Stimulated activated CD4-positive, alpha-beta T cell treated with anti-CD3 and anti-CD28 coated beads, Interleukin-4, amount 100 ng/mL, for 4 hours (primary cell): Measurements from ENCODE around the gene DFFA.
"Not testable (repeated sequence)": the region's sequence is repeated elsewhere in the genome, so short reads cannot be mapped to it uniquely, and the experiment has no call there.

Experiments used
- DNase-seq, 2 experiments: peaks; one replicate each; pipeline ENCODE4 v3.0.0-alpha.2; 2020

Gene DFFA

GRCh38 chr1:10472220-10473144 is at the start of gene DFFA:
DFFA (minus strand) TSS chr1:10472529; CDS start chr1:10472458, 71 bp downstream.
- peak; percentile 84 to 91 for DNase-seq

- DNase-seq, result no peak
These were observed 49.3 kb upstream of the DFFA start for GRCh38 chr1:10521537-10522157.

- no peak for DNase-seq
These were observed 48.6 kb upstream of the DFFA start for GRCh38 chr1:10520952-10521351.

GRCh38 chr1:10520497-10520896 is 48.2 kb upstream of the DFFA start:
- DNase-seq, result no peak

DNA sequence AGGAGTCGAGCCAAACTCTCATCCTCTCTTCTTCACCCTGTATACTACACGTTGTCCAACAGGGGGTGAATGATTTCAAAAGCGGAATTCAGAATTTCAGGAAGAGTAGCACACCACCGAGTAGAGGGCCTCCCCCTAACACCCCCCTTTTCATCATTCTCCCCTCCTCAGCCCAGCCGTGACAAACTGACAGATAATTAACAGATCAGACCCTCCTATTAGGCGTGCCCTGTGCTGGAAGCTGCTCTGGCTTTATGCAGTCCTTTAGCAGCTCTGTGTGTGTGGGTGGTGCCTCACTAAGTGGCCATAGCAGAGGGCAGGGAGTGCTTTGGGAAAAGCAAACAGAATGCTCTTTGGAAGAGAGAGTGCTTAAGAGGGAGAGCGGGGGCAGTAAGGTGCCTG is 46.7 kb upstream of the DFFA start:
- no peak for DNase-seq

DNA sequence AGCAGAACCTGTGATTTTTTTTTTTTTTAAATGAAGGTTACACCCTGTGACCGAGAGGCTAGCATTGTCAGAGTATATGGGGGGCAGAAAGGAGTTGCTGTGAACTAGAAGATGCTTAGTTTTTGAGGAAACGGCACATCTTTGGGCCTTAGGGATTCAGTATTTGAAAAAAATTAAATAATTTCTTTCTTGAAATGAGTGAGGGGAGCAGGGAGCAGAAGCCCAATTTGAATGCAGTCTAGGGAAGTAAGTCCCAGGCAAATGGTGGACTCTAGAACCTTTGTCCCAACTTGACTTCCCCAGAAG is 45.3 kb upstream of the DFFA start:
- DNase-seq, result no peak

DNA sequence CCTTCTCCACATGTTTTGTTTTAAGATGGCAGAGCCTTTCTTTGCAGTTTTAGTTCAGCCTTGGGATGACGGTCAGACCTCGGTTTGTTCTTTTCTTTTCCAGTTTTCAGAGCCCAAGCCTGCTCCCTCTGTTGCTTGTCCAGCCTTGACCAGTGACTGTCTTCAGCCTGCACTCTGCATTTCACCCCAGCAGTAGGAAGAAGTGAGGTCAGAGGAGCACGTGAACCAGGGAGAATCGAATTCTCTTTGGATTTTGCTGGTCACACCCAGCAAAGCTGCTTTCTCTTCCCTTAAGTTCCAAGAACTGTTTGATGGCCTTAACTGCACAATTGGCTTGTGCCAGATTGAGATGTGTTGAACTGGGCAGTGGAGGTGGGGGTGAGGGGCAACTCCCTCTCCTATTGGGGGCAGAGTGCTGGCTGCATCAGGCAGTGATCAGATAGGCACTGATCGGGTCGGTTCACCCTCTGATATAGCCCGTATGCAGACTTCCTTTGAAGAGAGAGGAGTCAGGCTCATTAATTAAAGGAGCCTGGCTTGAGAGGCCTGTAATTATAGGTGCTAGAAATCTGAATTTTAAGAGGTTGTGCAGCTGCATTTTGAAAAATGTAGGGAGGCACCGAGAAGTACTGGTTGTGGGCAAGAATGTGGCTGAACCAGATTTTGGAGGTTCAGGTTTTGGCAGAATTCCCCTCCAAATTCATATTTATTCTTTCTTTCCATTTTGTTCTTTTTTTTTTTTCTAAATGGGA is 44.8 kb upstream of the DFFA start:
- DNase-seq, result no peak

GRCh38 chr1:10515976-10516750 is 43.8 kb upstream of the DFFA start:
- no peak for DNase-seq

DNA sequence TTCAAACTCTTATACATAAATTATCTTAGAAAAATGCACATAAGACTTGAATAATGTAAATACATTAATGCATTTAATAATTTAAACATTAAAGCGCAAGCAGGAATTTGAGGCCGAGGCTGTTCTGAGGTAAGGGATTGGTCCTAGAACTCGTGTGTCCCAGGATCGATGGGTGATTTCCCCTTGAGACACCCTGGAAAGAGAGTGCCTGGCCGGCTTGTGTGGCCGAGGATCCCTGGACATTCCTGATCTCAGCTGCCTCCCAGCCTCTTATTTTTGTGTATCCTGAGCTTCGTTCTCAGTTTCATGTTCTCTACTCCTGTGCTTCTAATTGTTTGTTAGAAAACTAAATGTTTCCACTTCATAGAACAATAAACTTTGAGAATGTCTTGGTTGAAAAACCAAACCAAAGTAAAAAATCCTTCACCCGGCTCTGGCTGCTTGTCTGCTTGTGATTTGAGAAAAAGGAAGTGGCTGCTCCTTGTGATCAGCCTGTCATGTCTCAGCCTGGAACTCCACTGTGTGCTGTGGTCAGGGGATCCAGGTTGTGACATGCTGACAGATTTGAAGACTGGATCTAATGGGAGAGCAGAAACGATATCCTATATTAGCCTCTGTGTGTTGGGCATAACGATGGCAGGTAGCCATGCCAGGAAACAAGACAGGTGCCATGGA is 43.1 kb upstream of the DFFA start:
- DNase-seq, result no peak

GRCh38 chr1:10514490-10515235 is 42.3 kb upstream of the DFFA start:
- no peak for DNase-seq

- DNase-seq, result no peak
These were observed 40.9 kb upstream of the DFFA start for GRCh38 chr1:10513199-10513598.

GRCh38 chr1:10511494-10511885 is 39.2 kb upstream of the DFFA start:
- DNase-seq, result no peak

DNA sequence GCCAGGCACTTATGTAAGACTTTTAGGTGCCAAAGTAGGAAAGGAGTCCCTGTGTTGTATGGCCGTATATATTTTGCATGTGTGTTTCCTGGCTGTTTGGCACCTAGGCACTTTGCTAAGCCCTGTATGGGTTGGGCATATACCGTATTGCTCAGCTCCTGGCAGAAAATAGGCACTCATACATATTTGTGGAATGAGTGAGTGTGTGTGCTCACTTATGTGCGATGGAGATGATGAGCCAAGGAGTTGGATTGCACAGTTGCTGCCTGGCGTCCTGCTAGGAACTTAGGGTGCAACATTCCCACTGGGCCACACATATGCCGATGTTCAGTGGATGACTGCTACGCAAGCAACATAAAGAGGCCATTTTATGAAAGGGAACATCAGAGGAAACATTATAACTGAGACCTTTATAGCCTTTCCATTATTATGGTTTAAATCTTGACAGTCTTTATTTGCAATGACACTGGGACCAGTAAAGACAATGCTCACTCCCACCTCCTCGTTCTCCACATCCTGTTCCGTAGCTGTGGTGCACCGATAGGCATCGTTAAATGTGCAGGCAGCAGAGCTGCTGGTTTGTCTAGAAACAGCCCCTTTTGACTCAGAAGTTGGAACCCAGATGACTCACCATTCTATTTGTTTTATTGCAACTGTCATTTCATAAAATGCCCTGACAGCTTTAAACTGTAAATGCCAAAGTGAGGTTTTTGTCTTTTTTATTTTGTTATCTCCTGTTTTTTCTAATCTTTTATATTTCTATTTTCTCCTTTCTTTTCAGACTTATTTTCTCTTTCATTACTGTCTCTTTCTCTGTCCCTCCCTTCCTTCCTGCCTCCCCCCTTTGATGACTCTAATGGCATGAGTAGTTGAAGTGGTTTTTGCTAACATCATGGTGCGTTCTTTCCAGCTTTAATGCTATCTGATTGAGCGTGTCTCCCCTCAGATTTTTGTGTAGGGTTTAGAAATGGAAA is 38.5 kb upstream of the DFFA start:
- DNase-seq, result peak; percentile 61 to 85

DNA sequence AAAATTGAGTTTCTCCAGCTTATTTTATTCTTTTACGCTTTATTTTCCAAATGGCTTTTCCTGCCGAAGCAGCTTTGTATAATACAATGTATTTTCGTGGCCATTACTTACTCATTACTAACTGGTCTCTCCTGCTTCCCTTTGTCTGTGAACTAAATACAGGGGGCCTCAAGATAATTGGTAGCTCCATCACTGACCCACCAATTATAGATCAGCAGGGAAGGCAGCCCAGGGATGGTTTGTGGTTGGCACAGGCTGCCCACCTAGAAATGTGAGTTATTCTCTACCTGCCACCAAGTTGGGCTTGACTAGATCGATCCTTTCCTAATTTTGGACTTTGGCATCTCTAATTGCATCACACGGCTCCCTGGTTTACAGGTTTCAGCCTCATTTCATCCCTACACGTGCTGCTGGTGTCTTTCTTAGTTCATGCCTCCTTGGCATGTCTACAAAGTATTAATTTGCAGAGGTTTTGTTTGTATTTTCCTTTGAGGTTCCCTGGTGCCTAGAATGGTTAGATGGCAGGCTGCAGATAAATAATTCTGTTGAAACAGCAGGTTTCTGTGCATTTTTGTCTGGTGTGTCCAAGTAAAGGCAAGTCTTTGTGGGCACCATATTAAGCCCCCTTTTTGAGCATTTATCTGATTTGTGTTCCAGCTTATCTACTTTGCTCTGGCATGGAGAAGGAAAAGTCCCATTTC is 37.6 kb upstream of the DFFA start:
- DNase-seq, result no peak

DNA sequence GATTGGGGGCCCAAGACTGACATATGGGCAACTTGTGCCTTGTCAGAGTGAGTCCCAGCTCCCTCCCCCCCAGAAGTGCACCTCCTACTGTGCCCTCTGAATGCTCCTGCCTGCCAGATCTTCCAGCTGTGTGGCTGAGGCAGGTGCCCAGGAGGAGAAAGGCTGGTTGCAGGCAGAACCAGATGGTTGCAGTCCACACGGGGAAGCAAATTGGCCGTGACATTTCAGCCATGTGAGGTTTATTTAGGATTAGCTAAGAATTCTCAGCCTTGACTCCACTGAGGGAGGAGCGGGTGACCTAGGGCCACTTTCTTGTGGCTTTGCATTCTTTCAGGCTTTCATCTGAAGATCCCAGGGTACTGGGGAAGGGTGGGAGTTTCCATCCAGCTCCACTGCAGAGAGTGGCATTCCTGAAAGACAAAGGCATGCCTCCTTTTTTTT is 36.2 kb upstream of the DFFA start:
- no peak for DNase-seq

GRCh38 chr1:10507111-10507879 is 35.0 kb upstream of the DFFA start:
- peak; percentile 28 to 40 for DNase-seq

DNA sequence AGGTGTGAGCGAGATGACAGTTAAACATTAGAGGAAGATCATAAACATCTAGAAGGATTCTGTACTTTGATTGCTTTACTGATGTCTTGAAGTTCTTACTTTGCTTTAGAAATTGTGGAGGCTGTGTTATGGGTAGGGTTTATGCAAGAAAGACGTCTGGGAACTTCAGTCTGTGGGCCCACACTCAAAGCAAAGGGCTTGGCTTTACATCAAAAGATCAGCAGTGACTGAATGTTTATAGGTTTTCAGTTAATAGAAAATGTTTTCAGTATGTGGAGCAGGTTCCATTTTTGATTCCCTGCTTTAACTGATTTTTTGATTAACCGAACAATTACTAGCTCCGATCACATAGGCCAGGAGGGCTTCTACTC is 34.3 kb upstream of the DFFA start:
- no peak for DNase-seq

- not testable (repeated sequence) for DNase-seq
These were observed 33.8 kb upstream of the DFFA start for GRCh38 chr1:10506046-10506676.
